ENCODE measurements around the gene TENM3. TPM values are rescaled to one million over a fixed set of nuclear protein-coding genes. Genes with fewer than 3 reads are reported as not detected.

TENM3 gene
- total RNA-seq, 3 donors from 2014 or later = 0.58 to 19.2 (median 0.70) TPM

DNA sequence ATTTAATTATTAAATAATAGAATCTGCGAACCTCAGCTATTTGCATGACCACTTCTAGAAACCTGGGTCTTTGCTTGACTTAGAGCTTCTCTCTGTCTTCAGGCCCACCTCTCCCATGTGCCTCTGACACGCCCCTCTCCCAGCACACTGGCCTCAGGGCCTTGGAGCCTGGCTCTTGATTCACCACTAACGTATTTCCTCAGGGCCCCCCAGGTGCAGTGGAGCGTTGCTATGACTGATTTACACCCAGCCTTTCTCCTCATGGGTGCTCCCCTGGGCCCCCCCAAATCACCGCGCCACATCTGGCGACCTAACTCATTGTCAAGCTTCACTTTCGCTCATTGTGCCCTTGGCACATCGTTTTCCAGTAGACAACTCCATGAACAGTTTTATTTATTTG is 37.9 kb upstream of the TENM3 start:
- H3K4me3 ChIP-seq = no peak overlapping the region
- H3K4me1 ChIP-seq (ENCODE audit: low read depth) = no peaks in the 10 kb centered on the region
- no peaks in the 10 kb centered on the region for H3K36me3 ChIP-seq (ENCODE audit: low read depth)
- no peaks in the 10 kb centered on the region for H3K9me3 ChIP-seq
- TF ChIP-seq, protein P1, sequence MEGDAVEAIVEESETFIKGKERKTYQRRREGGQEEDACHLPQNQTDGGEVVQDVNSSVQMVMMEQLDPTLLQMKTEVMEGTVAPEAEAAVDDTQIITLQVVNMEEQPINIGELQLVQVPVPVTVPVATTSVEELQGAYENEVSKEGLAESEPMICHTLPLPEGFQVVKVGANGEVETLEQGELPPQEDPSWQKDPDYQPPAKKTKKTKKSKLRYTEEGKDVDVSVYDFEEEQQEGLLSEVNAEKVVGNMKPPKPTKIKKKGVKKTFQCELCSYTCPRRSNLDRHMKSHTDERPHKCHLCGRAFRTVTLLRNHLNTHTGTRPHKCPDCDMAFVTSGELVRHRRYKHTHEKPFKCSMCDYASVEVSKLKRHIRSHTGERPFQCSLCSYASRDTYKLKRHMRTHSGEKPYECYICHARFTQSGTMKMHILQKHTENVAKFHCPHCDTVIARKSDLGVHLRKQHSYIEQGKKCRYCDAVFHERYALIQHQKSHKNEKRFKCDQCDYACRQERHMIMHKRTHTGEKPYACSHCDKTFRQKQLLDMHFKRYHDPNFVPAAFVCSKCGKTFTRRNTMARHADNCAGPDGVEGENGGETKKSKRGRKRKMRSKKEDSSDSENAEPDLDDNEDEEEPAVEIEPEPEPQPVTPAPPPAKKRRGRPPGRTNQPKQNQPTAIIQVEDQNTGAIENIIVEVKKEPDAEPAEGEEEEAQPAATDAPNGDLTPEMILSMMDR (IDR thresholded peaks at IDR 0.05) = no peak
- ATAC-seq (no peak), DNase-seq (no peak)
- intact Hi-C loops (cut with DNase I, micrococcal nuclease) = no loop called here

DNA sequence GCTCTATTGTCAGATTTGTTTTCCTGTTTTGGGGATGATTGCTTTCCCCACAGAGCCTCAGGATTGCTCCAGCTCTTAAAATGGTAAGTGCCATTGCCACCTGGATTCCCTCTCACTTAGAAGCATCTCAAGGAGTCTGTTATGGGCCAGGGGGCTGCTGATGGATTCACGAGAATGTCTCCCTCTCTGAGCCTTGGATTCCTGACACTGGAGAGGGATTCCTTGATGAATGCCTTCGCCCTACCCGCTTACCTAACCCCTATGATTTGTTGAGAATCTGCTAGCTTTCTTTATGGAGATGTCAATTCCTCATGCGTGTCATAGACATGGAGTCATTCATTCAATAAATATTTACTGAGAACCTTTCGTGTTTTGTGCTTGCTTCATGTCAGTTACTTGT is 36.9 kb upstream of the TENM3 start:
- ATAC-seq (no peak), DNase-seq (no peak)
- intact Hi-C loops (cut with DNase I, micrococcal nuclease) = no loop called here
- H3K4me3 ChIP-seq = no peak overlapping the region
- H3K9me3 ChIP-seq = no peaks in the 10 kb centered on the region
- TF ChIP-seq, protein P1 (IDR thresholded peaks at IDR 0.05) = no peak
- no peaks in the 10 kb centered on the region for H3K4me1 ChIP-seq (ENCODE audit: low read depth)
- H3K36me3 ChIP-seq (ENCODE audit: low read depth) = no peaks in the 10 kb centered on the region

DNA sequence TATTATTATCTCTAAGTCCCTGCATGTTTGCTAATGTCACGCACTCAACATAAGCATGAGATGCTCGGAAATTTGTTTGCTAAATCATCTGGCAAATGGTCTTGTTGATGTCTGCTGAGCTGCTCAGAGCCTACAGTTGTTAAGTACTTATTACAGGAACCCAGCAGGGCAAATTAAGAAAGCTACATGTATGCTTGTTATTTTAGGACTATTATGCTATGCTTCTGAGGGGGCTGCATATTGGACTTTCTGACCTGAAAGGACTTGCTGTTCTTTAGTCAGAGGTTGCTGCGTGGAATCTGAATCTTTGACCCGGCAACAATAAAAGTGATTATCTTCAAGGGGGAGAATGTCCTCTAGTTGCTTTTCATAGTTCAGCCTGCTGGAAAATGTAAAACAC is 36.3 kb upstream of the TENM3 start:
- TF ChIP-seq, protein P1 (IDR thresholded peaks at IDR 0.05) = no peak
- Histone ChIP-seq H3K36me3 (ENCODE audit: low read depth) (no peaks in the 10 kb centered on the region), H3K4me3 (no peak overlapping the region), H3K9me3 (no peaks in the 10 kb centered on the region), H3K4me1 (ENCODE audit: low read depth) (no peaks in the 10 kb centered on the region)
- DNase-seq (no peak), ATAC-seq (no peak)
- intact Hi-C loops (cut with DNase I, micrococcal nuclease) = no loop called here

DNA sequence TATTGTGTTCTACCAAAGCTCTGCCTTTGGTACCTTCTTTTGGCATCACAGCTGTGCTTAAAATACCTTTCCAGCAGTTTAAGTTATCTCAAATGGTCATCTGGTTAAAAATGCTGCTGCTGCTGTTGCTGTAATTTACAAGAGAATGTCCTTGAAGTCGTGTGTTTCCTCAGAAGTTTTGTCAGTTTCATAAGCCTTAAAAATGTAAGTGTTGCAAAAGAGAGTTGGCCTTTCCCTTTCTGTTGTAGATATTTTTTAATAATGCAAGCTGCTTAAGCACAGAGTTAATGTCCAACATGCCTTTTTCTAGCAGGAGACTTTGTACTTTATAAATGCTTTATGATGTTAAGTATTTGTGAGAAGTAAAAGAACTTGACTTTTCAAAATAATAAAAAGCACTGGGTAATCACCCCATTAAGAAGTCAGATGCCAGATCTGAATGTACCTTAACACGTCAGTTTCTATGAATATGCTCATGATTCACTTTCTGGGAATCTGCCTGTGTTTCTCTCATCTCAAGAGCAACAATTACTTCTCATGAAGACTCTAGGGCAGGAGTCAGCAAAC is 35.3 kb upstream of the TENM3 start:
- DNase-seq = no peak
- TF ChIP-seq, protein P1 (IDR thresholded peaks at IDR 0.05) = no peak

DNA sequence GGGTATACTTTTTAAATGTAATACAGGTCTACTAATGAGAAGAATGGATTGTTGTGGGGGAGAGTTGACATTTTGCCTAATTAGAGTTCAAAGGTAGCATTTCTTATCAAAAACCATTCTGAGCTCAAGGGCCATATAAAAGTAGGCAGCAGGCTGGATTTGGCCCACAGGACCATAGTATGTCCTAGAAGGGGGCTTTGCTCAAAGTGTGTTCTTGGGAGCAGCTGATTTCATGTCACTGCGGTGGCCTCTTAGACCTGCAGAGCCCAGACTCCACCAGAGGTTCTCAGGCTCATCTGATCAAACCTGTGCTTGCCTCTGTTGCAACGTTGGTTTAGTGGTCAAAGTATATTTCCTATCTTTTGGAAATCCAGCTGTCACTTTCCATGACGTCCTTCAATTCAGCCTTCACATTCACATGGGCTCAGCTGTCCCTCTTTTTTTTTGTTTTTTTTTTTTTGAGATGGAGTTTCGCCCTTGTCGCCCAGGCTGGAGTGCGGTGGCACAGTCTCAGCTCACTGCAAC is 34.6 kb upstream of the TENM3 start:
- TF ChIP-seq, protein P1 (IDR thresholded peaks at IDR 0.05) = no peak
- no peak for DNase-seq
- ATAC-seq = no peak
- intact Hi-C loops (cut with DNase I, micrococcal nuclease) = no loop called here
- H3K4me1 ChIP-seq (ENCODE audit: low read depth) = no peaks in the 10 kb centered on the region
- no peak overlapping the region for H3K4me3 ChIP-seq
- no peaks in the 10 kb centered on the region for H3K9me3 ChIP-seq
- no peaks in the 10 kb centered on the region for H3K36me3 ChIP-seq (ENCODE audit: low read depth)

More for the DNA sequence above, 35.3 kb upstream of the TENM3 start:
- no peaks in the 10 kb centered on the region for H3K9me3 ChIP-seq
- no peak for ATAC-seq
- intact Hi-C loops (cut with DNase I, micrococcal nuclease) = no loop called here
- H3K4me3 ChIP-seq = no peak overlapping the region
- H3K4me1 ChIP-seq (ENCODE audit: low read depth) = no peaks in the 10 kb centered on the region
- H3K36me3 ChIP-seq (ENCODE audit: low read depth) = no peaks in the 10 kb centered on the region

Data from mucosa of descending colon (tissue), 3 donors.